ENCODE data around the gene ZNF705A. TPM values are rescaled to one million over a fixed set of nuclear protein-coding genes. Genes with fewer than 3 reads are reported as not detected.
"Not testable (repeated sequence)": the region's sequence is repeated elsewhere in the genome, so short reads cannot be mapped to it uniquely, and the experiment has no call there.

The ZNF705A gene
- total and polyA plus RNA-seq, 8 donors = 0.06 to 0.39 (median 0.06) TPM; not detected in 5

DNA sequence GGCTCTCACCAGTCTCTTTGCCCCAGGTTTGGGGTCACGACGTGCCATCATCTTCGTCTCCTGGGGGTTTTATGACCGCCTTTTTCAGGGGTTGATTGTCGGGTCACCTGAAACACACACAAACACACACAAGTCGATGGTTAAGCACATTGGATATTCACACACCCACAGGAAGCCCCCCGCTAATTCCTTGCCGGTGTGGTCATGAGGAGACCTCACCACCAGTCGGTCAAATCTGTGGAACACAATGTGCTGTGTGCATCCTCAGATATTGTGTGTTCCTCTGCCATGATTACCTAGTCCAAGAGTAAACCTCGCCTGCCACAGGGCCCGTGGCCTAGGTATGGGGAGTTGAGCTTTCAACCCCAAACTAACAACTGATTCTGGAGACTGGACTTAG lies 68.0 kb downstream of the ZNF705A start:
- DNase-seq; intact Hi-C loops (cut with DNase I); ATAC-seq; H3K4me1 ChIP-seq; H3K27ac ChIP-seq; H3K9me3 ChIP-seq; H3K36me3 ChIP-seq; H3K4me3 ChIP-seq; H3K27me3 ChIP-seq: not testable (repeated sequence)

DNA sequence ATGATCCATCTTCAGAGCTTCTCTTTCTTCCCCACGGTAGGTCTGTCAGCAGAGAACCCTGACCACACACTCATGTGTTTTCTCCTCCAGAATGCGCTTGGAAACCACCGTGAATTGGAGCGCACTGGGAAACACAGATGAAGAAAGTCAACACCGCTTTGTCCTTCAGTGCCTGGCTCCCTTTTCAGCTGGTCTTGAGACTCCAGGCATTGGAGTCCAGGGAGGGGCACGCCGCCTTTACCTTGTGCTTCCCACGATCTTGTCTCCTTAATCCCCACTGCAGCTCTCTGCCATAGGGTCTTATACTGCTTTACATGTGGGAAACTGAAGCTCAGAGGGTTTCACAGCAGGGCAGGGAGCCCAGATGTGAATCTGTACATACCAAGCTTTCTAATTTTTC lies 69.5 kb downstream of the ZNF705A start:
- intact Hi-C loops (cut with DNase I) = no loop called here
- no peaks in the 10 kb centered on the region for H3K36me3 ChIP-seq
- H3K27me3 ChIP-seq = no peaks in the 10 kb centered on the region
- no peak overlapping the region for H3K4me3 ChIP-seq
- H3K27ac ChIP-seq = no peak overlapping the region
- H3K4me1 ChIP-seq = peaks cover 0 to 6% of the 10 kb centered on the region in 2 donors
- ATAC-seq (no peak), DNase-seq (no peak)
- TF ChIP-seq, protein P1, sequence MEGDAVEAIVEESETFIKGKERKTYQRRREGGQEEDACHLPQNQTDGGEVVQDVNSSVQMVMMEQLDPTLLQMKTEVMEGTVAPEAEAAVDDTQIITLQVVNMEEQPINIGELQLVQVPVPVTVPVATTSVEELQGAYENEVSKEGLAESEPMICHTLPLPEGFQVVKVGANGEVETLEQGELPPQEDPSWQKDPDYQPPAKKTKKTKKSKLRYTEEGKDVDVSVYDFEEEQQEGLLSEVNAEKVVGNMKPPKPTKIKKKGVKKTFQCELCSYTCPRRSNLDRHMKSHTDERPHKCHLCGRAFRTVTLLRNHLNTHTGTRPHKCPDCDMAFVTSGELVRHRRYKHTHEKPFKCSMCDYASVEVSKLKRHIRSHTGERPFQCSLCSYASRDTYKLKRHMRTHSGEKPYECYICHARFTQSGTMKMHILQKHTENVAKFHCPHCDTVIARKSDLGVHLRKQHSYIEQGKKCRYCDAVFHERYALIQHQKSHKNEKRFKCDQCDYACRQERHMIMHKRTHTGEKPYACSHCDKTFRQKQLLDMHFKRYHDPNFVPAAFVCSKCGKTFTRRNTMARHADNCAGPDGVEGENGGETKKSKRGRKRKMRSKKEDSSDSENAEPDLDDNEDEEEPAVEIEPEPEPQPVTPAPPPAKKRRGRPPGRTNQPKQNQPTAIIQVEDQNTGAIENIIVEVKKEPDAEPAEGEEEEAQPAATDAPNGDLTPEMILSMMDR (IDR thresholded peaks at IDR 0.05) = no peak
- H3K9me3 ChIP-seq = no peaks in the 10 kb centered on the region

DNA sequence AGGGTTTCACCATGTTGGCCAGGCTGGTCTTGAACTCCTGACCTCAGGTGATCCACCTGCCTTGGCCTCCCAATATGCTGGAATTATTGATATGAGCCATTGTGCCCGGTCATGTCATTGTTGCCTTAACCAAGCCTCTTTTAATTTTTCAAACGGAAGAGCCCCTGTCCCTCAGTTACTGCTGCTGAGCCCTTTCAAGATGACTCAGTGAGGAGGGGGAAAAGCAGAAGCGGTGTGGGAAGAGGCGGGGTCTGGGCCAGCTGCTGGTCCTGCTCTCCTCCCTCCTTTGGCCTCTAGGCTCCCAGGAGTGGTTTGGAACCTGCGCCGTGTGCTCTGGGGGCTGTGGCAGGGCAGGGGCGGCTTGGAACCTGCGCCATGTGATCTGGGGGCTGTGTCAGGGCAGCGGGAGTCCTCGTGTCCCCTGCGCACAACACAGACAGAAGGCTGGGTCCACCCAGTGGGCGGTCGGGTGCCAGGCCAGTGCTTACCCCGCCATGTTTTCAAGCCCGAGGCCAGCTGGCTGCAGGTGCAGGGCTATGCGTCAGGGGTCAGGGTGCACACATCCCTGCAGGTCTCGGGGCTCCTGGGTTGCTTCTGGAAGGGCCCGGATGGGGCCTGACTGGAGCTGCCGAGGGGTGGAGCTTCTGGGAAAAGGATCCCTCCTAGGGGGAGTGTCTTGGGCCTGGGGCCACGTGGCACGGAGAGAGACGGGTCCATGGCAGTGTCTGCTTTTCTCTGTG lies 70.3 kb downstream of the ZNF705A start, which contains the start of gene FAM90A1:
Gene FAM90A1, minus strand, starts transcription at position 627 of the 740 bp plus-strand sequence. CDS start 2,786 bp downstream, outside the sequence.
- H3K27me3 ChIP-seq; H3K27ac ChIP-seq; intact Hi-C loops (cut with DNase I); H3K9me3 ChIP-seq; H3K4me1 ChIP-seq; H3K36me3 ChIP-seq; ATAC-seq: not testable (repeated sequence)
- DNase-seq = peak in 2 of 4 donors; percentile 76 to 90
- peak within 1 kb of the TSS; percentile 29 to 47 for H3K4me3 ChIP-seq

DNA sequence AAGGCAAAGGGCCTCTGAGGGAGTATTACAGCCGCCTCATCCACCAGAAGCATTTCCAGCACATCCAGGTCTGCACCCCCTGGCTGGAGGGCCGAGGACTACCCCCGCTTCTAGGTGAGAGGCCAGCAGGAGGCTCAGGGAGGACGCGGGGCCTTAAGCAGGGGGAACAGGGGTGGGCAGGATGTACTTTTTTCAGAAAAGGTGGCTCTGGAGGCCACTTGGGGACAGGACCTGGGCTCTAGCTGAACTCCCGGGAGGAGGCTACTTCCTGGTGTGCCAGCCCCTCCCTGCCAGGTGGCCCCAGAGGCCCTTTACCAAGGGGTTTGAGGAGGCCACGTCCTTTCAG lies 70.9 kb downstream of the ZNF705A start:
- H3K4me1 ChIP-seq; intact Hi-C loops (cut with DNase I); DNase-seq; H3K9me3 ChIP-seq; H3K27ac ChIP-seq; ATAC-seq; H3K27me3 ChIP-seq; H3K36me3 ChIP-seq: not testable (repeated sequence)
- H3K4me3 ChIP-seq = peak overlapping the region; percentile 29 to 47

DNA sequence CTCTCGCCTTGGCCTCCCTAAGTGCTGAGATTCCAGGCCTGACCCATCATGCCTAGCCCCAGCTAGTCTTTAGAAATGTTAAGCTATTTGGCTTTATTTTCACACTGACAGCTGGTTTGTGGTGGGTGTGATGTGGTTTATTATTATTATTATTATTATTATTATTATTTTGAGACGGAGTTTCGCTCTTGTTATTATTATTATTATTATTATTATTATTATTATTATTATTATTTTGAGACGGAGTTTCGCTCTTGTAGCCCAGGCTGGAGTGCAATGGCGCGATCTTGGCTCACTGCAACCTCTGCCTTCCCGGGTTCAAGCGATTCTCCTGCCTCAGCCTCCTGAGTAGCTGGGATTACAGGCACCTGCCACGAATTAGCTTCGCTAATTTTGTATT lies 71.8 kb downstream of the ZNF705A start:
- intact Hi-C loops (cut with DNase I); H3K27ac ChIP-seq; H3K9me3 ChIP-seq; H3K4me3 ChIP-seq; DNase-seq; H3K4me1 ChIP-seq; ATAC-seq; H3K27me3 ChIP-seq; H3K36me3 ChIP-seq: not testable (repeated sequence)

DNA sequence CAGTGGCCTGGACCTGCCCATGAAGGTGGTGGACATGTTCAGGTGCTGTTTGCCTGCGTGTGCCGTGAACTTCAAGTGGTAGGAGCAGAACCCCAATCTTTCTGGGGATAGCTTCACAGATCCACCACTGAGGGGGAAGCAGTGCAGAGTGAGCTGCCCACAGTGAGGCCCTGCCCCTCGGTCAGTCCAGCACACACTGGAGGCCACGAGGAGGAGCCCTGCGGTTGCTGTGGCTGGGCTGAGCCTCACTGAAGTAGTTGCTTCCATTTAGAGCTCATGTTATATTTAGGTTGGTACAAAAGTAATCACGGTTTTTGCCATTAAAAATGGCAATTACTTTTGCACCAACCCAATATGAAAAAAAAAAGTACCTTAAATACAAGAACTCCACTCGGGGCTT lies 72.7 kb downstream of the ZNF705A start:
- H3K27me3 ChIP-seq; H3K4me3 ChIP-seq; intact Hi-C loops (cut with DNase I); H3K27ac ChIP-seq; ATAC-seq; H3K4me1 ChIP-seq; DNase-seq; H3K9me3 ChIP-seq; H3K36me3 ChIP-seq: not testable (repeated sequence)

Other genes with a start within 250 kb of the ZNF705A start
- gene SLC2A3, start 220.8 kb upstream of the ZNF705A start, total RNA-seq = 100 to 1,000 TPM in 1 of 2 donors, 10 to 100 TPM in 1; 83.2 to 149 TPM
- gene SLC2A3, start 220.8 kb upstream of the ZNF705A start, polyA plus RNA-seq (ENCODE audit: insufficient read length in 6 of 6) = 10 to 100 TPM; 30.9 to 60.9 (median 34.6) TPM
- gene FOXJ2, start 124.3 kb upstream of the ZNF705A start, total RNA-seq = 10 to 100 TPM; 15.9 to 20.0 TPM
- gene FOXJ2, start 124.3 kb upstream of the ZNF705A start, polyA plus RNA-seq (ENCODE audit: insufficient read length in 6 of 6) = 10 to 100 TPM; 24.7 to 28.2 (median 26.1) TPM
- 10 to 100 TPM; 19.4 to 66.4 TPM for gene C3AR1, start 90.7 kb upstream of the ZNF705A start, total RNA-seq
- gene C3AR1, start 90.7 kb upstream of the ZNF705A start, polyA plus RNA-seq (ENCODE audit: insufficient read length in 6 of 6) = 1 to 10 TPM; 3.0 to 4.9 (median 4.4) TPM
- gene NECAP1, start 74.7 kb upstream of the ZNF705A start, total RNA-seq = 10 to 100 TPM; 33.1 to 43.4 TPM
- gene NECAP1, start 74.7 kb upstream of the ZNF705A start, polyA plus RNA-seq (ENCODE audit: insufficient read length in 6 of 6) = 10 to 100 TPM; 33.7 to 41.4 (median 38.2) TPM
- gene CLEC4A, start 33.4 kb upstream of the ZNF705A start, total RNA-seq = 10 to 100 TPM in 1 of 2 donors, 1 to 10 TPM in 1; 6.5 to 21.1 TPM
- 1 to 10 TPM; 2.0 to 4.2 (median 2.7) TPM for gene CLEC4A, start 33.4 kb upstream of the ZNF705A start, polyA plus RNA-seq (ENCODE audit: insufficient read length in 6 of 6)
- gene FAM90A1, start 70.6 kb downstream of the ZNF705A start, total RNA-seq = under 1 TPM; 0.39 to 0.61 TPM
- gene FAM90A1, start 70.6 kb downstream of the ZNF705A start, polyA plus RNA-seq (ENCODE audit: insufficient read length in 6 of 6) = 1 to 10 TPM; 1.4 to 3.7 (median 3.1) TPM